ENCODE results near the gene MAK.
A peak's percentile ranks its signal among the peaks of the same experiment; 100 is the strongest.
"Not testable (repeated sequence)": the region's sequence is repeated elsewhere in the genome, so short reads cannot be mapped to it uniquely, and the experiment has no call there.

Gene MAK

GRCh38 chr6:10854922-10855632, 16.7 kb upstream of the MAK start:
- Histone ChIP-seq H3K9ac (ENCODE audit: low read depth, low read length, poor library complexity) (no peak overlapping the region), H3K23ac (ENCODE audit: low read depth, low read length, poor library complexity) (no peak overlapping the region), H3K4ac (ENCODE audit: low read length) (no peak overlapping the region), H3K4me1 (ENCODE audit: control insufficient read depth in 2 of 2, insufficient read depth in 1 of 2, low read depth in 1 of 2, low read length in 2 of 2) (no peaks in the 10 kb centered on the region), H3K14ac (ENCODE audit: low read length) (no peak overlapping the region), H2BK12ac (ENCODE audit: low read length) (no peak overlapping the region), H4K8ac (ENCODE audit: low read depth, low read length) (no peak overlapping the region), H3K9me3 (replicated peaks in 1 of 2; ENCODE audit: control insufficient read depth in 2 of 2, insufficient read depth in 1 of 2, low read depth in 1 of 2, low read length in 2 of 2) (peaks cover 0 to 3% of the 10 kb centered on the region in 2 donors), H3K27me3 (ENCODE audit: control insufficient read depth in 3 of 3, insufficient read depth in 3 of 3, low read depth in 1 of 3, low read length in 3 of 3) (no peaks in the 10 kb centered on the region), H2BK15ac (ENCODE audit: low read length) (no peak overlapping the region), H3K36me3 (replicated peaks in 1 of 2; ENCODE audit: control insufficient read depth in 2 of 2, insufficient read depth in 2 of 2, low read length in 2 of 2) (no peaks in the 10 kb centered on the region), H3K18ac (ENCODE audit: low read length) (no peak overlapping the region), H3K4me2 (ENCODE audit: insufficient read depth, low read length, poor library complexity, severe bottlenecking) (no peak overlapping the region), H2AFZ (ENCODE audit: low read length) (no peak overlapping the region), H3K27ac (replicated peaks; ENCODE audit: low read length) (no peak overlapping the region), H3K4me3 (ENCODE audit: low read length in 2 of 2) (no peak overlapping the region), H4K91ac (ENCODE audit: low read depth, low read length, poor library complexity) (no peak overlapping the region), H2AK5ac (ENCODE audit: low read depth, low read length) (no peak overlapping the region), H2BK120ac (ENCODE audit: low read depth, low read length) (no peak overlapping the region), H2BK5ac (ENCODE audit: low read length) (no peak overlapping the region), H3K79me1 (ENCODE audit: low read depth, low read length) (no peaks in the 10 kb centered on the region)
- WGBS, 2 donors (ENCODE audit: extremely low coverage in 2 of 2, insufficient read length in 2 of 2, insufficient replicate concordance in 1 of 2) = no CpG with 5 or more reads among the region's 7 CpGs
- DNase-seq (ENCODE audit: low spot score) = no peak

- H3K4me1 ChIP-seq (ENCODE audit: control insufficient read depth in 2 of 2, insufficient read depth in 1 of 2, low read depth in 1 of 2, low read length in 2 of 2); H3K4me2 ChIP-seq (ENCODE audit: insufficient read depth, low read length, poor library complexity, severe bottlenecking); H3K79me1 ChIP-seq (ENCODE audit: low read depth, low read length); H3K27ac ChIP-seq (replicated peaks; ENCODE audit: low read length); H2BK12ac ChIP-seq (ENCODE audit: low read length); H2AK5ac ChIP-seq (ENCODE audit: low read depth, low read length); H3K4ac ChIP-seq (ENCODE audit: low read length); H3K14ac ChIP-seq (ENCODE audit: low read length); H2BK5ac ChIP-seq (ENCODE audit: low read length); H3K4me3 ChIP-seq (ENCODE audit: low read length in 2 of 2); DNase-seq (ENCODE audit: low spot score); H2BK120ac ChIP-seq (ENCODE audit: low read depth, low read length); H3K9me3 ChIP-seq (replicated peaks in 1 of 2; ENCODE audit: control insufficient read depth in 2 of 2, insufficient read depth in 1 of 2, low read depth in 1 of 2, low read length in 2 of 2); H3K36me3 ChIP-seq (replicated peaks in 1 of 2; ENCODE audit: control insufficient read depth in 2 of 2, insufficient read depth in 2 of 2, low read length in 2 of 2); H4K8ac ChIP-seq (ENCODE audit: low read depth, low read length); H3K27me3 ChIP-seq (ENCODE audit: control insufficient read depth in 3 of 3, insufficient read depth in 3 of 3, low read depth in 1 of 3, low read length in 3 of 3); H3K18ac ChIP-seq (ENCODE audit: low read length); H3K23ac ChIP-seq (ENCODE audit: low read depth, low read length, poor library complexity); H2BK15ac ChIP-seq (ENCODE audit: low read length); H3K9ac ChIP-seq (ENCODE audit: low read depth, low read length, poor library complexity); H2AFZ ChIP-seq (ENCODE audit: low read length); H4K91ac ChIP-seq (ENCODE audit: low read depth, low read length, poor library complexity): not testable (repeated sequence)
- no CpG with 5 or more reads among the region's 6 CpGs for WGBS, 2 donors (ENCODE audit: extremely low coverage in 2 of 2, insufficient read length in 2 of 2, insufficient replicate concordance in 1 of 2)
Observed at GRCh38 chr6:10853849-10854300, 15.5 kb upstream of the MAK start.

GRCh38 chr6:10852361-10852960, 14.1 kb upstream of the MAK start:
- H3K27me3 ChIP-seq (ENCODE audit: control insufficient read depth in 3 of 3, insufficient read depth in 3 of 3, low read depth in 1 of 3, low read length in 3 of 3) = no peaks in the 10 kb centered on the region
- H3K18ac ChIP-seq (ENCODE audit: low read length) = no peak overlapping the region
- H2BK5ac ChIP-seq (ENCODE audit: low read length) = no peak overlapping the region
- no peak overlapping the region for H3K4me3 ChIP-seq (ENCODE audit: low read length in 2 of 2)
- no peak overlapping the region for H2BK120ac ChIP-seq (ENCODE audit: low read depth, low read length)
- no peak overlapping the region for H2BK12ac ChIP-seq (ENCODE audit: low read length)
- no peak for DNase-seq (ENCODE audit: low spot score)
- H2AK5ac ChIP-seq (ENCODE audit: low read depth, low read length) = no peak overlapping the region
- H4K8ac ChIP-seq (ENCODE audit: low read depth, low read length) = no peak overlapping the region
- no peak overlapping the region for H3K9ac ChIP-seq (ENCODE audit: low read depth, low read length, poor library complexity)
- H2BK15ac ChIP-seq (ENCODE audit: low read length) = no peak overlapping the region
- H3K23ac ChIP-seq (ENCODE audit: low read depth, low read length, poor library complexity) = no peak overlapping the region
- no peak overlapping the region for H4K91ac ChIP-seq (ENCODE audit: low read depth, low read length, poor library complexity)
- H3K36me3 ChIP-seq (replicated peaks in 1 of 2; ENCODE audit: control insufficient read depth in 2 of 2, insufficient read depth in 2 of 2, low read length in 2 of 2) = no peaks in the 10 kb centered on the region
- H3K79me1 ChIP-seq (ENCODE audit: low read depth, low read length) = no peaks in the 10 kb centered on the region
- H3K9me3 ChIP-seq (replicated peaks in 1 of 2; ENCODE audit: control insufficient read depth in 2 of 2, insufficient read depth in 1 of 2, low read depth in 1 of 2, low read length in 2 of 2) = peaks cover 0 to 3% of the 10 kb centered on the region in 2 donors
- no peaks in the 10 kb centered on the region for H3K4me1 ChIP-seq (ENCODE audit: control insufficient read depth in 2 of 2, insufficient read depth in 1 of 2, low read depth in 1 of 2, low read length in 2 of 2)
- H3K27ac ChIP-seq (replicated peaks; ENCODE audit: low read length) = no peak overlapping the region
- H3K4ac ChIP-seq (ENCODE audit: low read length) = no peak overlapping the region
- H2AFZ ChIP-seq (ENCODE audit: low read length) = no peak overlapping the region
- H3K4me2 ChIP-seq (ENCODE audit: insufficient read depth, low read length, poor library complexity, severe bottlenecking) = no peak overlapping the region
- no peak overlapping the region for H3K14ac ChIP-seq (ENCODE audit: low read length)
- WGBS, 2 donors (ENCODE audit: extremely low coverage in 2 of 2, insufficient read length in 2 of 2, insufficient replicate concordance in 1 of 2) = no CpG with 5 or more reads among the region's 11 CpGs

- H3K14ac ChIP-seq (ENCODE audit: low read length) = no peak overlapping the region
- no peak for DNase-seq (ENCODE audit: low spot score)
- H2AFZ ChIP-seq (ENCODE audit: low read length) = no peak overlapping the region
- no peak overlapping the region for H2BK120ac ChIP-seq (ENCODE audit: low read depth, low read length)
- H4K91ac ChIP-seq (ENCODE audit: low read depth, low read length, poor library complexity) = no peak overlapping the region
- H3K4me3 ChIP-seq (ENCODE audit: low read length in 2 of 2) = no peak overlapping the region
- H3K36me3 ChIP-seq (replicated peaks in 1 of 2; ENCODE audit: control insufficient read depth in 2 of 2, insufficient read depth in 2 of 2, low read length in 2 of 2) = no peaks in the 10 kb centered on the region
- no peak overlapping the region for H2AK5ac ChIP-seq (ENCODE audit: low read depth, low read length)
- H2BK15ac ChIP-seq (ENCODE audit: low read length) = no peak overlapping the region
- no peak overlapping the region for H3K27ac ChIP-seq (replicated peaks; ENCODE audit: low read length)
- no peak overlapping the region for H3K23ac ChIP-seq (ENCODE audit: low read depth, low read length, poor library complexity)
- no CpG with 5 or more reads among the region's 7 CpGs for WGBS, 2 donors (ENCODE audit: extremely low coverage in 2 of 2, insufficient read length in 2 of 2, insufficient replicate concordance in 1 of 2)
- H3K4me1 ChIP-seq (ENCODE audit: control insufficient read depth in 2 of 2, insufficient read depth in 1 of 2, low read depth in 1 of 2, low read length in 2 of 2) = no peaks in the 10 kb centered on the region
- no peak overlapping the region for H3K4ac ChIP-seq (ENCODE audit: low read length)
- H2BK12ac ChIP-seq (ENCODE audit: low read length) = no peak overlapping the region
- H4K8ac ChIP-seq (ENCODE audit: low read depth, low read length) = peak overlapping the region; percentile 23
- no peak overlapping the region for H2BK5ac ChIP-seq (ENCODE audit: low read length)
- H3K4me2 ChIP-seq (ENCODE audit: insufficient read depth, low read length, poor library complexity, severe bottlenecking) = no peak overlapping the region
- peak overlapping the region; percentile 81 for H3K18ac ChIP-seq (ENCODE audit: low read length)
- H3K9me3 ChIP-seq (replicated peaks in 1 of 2; ENCODE audit: control insufficient read depth in 2 of 2, insufficient read depth in 1 of 2, low read depth in 1 of 2, low read length in 2 of 2) = peaks cover 0 to 3% of the 10 kb centered on the region in 2 donors
- no peak overlapping the region for H3K9ac ChIP-seq (ENCODE audit: low read depth, low read length, poor library complexity)
- no peaks in the 10 kb centered on the region for H3K79me1 ChIP-seq (ENCODE audit: low read depth, low read length)
- no peaks in the 10 kb centered on the region for H3K27me3 ChIP-seq (ENCODE audit: control insufficient read depth in 3 of 3, insufficient read depth in 3 of 3, low read depth in 1 of 3, low read length in 3 of 3)
Observed at GRCh38 chr6:10850728-10851127, 12.4 kb upstream of the MAK start.

All from neuronal stem cell (in vitro differentiated cells).